GM12878 (cell line): Measurements from ENCODE around the gene HTR4. TPM values are rescaled to one million over a fixed set of nuclear protein-coding genes. Genes with fewer than 3 reads are reported as not detected.

Source experiments
- ATF7 ChIP-seq: fragments of 450-650 bp; IDR thresholded peaks from 2 replicates; pipeline ENCODE4 v1.6.1; 2016; ENCODE audit warnings: low read depth, mild to moderate bottlenecking
- BRCA1 ChIP-seq: IDR thresholded peaks from 2 replicates; pipeline ENCODE4 v1.6.1; 2011; ENCODE audit warnings: low read depth, low read length, improper control_type of control experiment
- E2F4 ChIP-seq: IDR thresholded peaks from 2 replicates; pipeline ENCODE4 v1.6.1; 2012; ENCODE audit warnings: low read depth, low read length, improper control_type of control experiment
- GABPA ChIP-seq: IDR thresholded peaks from 2 replicates; pipeline ENCODE4 v1.6.1; 2014; ENCODE audit warnings: antibody characterized with exemption, low read depth, mild to moderate bottlenecking, inconsistent platforms
- HDGF ChIP-seq: fragments of 450-650 bp; IDR thresholded peaks from 2 replicates; pipeline ENCODE4 v1.6.1; 2016; ENCODE audit warnings: antibody characterized with exemption
- NFIC ChIP-seq: IDR thresholded peaks from 2 replicates; pipeline ENCODE4 v1.6.1; 2012; ENCODE audit warnings: low read depth, mild to moderate bottlenecking, inconsistent platforms, low read length, moderate library complexity
- NFXL1 ChIP-seq: fragments of 450-650 bp; IDR thresholded peaks from 2 replicates; pipeline ENCODE4 v1.6.1; 2017; ENCODE audit warnings: antibody characterized with exemption, mild to moderate bottlenecking, borderline replicate concordance
- polyA plus RNA-seq, 11 experiments: library from polyadenylated mRNA; depleted of rRNA in 4 of 11; unstranded in 6 of 11; stranded (reverse) in 5 of 11; fragments of >200 nt; fragmentation: Nextera tagmentation in 4 of 11; fragmentation: Illumina TruSeq in 1 of 11; extraction: Ambion mirVana in 4 of 11; extraction: Trizol in 1 of 11; gene quantifications; 1 replicate in 1 of 11; 2 replicates in 10 of 11; pipeline versions ENCODE4 v1.2.1 to v1.2.3, GENCODE V29; 2011 to 2016; ENCODE audit warnings: inconsistent platforms in 2 of 11, missing spikeins in 2 of 11, low read depth in 1 of 11
- total RNA-seq, 4 experiments: library from RNA; depleted of rRNA in 3 of 4; stranded (reverse); fragments of >200 nt in 3 of 4; fragmentation: Illumina TruSeq in 1 of 4; extraction: Trizol in 1 of 4; gene quantifications; 2 replicates each; pipeline versions ENCODE4 v1.2.1 to v1.2.3, GENCODE V29; 2013 to 2021
- TF ChIP-seq, protein P1 (sequence below): fragments of 450-650 bp; IDR thresholded peaks from 2 replicates; pipeline ENCODE4 v1.6.1; 2017; ENCODE audit warnings: low read depth, mild to moderate bottlenecking, moderate library complexity
- TF ChIP-seq, protein P2 (sequence below): fragments of 450-650 bp; IDR thresholded peaks from 2 replicates; pipeline ENCODE4 v1.6.1; 2018; ENCODE audit warnings: borderline replicate concordance, mild to moderate bottlenecking; ENCODE audit not compliant: partially characterized antibody
- TF ChIP-seq, protein P3 (sequence below): fragments of 450-650 bp; conservative IDR thresholded peaks from 2 replicates; pipeline ENCODE4 v1.6.1; 2017; ENCODE audit warnings: mild to moderate bottlenecking, moderate library complexity

HTR4 gene
- total and polyA plus RNA-seq, 10 of the 15 experiments (the other 5 are each of a cell fraction or from before 2014, with no cell fraction given) = not detected

DNA sequence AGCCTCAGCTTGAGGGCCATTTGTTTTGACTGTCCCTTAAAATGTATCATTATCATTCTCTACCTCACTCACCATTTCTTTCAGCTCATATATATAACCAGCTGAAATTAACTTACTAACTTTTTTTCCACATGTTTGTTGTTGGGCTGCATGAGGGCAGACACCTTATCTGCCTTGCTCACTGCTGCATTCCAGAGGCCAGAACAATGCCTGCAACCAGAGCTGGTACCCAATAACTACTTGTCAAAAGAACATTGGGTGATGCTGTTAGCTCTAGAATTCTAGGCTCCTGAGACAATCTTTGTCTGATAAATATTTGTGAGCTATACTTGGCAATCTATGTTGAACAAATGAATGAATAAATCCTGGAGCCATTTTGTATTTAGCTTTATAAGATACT is 68.3 kb downstream of the HTR4 start (continued):
- no peak for TF ChIP-seq HDGF
- TF ChIP-seq, protein P1, sequence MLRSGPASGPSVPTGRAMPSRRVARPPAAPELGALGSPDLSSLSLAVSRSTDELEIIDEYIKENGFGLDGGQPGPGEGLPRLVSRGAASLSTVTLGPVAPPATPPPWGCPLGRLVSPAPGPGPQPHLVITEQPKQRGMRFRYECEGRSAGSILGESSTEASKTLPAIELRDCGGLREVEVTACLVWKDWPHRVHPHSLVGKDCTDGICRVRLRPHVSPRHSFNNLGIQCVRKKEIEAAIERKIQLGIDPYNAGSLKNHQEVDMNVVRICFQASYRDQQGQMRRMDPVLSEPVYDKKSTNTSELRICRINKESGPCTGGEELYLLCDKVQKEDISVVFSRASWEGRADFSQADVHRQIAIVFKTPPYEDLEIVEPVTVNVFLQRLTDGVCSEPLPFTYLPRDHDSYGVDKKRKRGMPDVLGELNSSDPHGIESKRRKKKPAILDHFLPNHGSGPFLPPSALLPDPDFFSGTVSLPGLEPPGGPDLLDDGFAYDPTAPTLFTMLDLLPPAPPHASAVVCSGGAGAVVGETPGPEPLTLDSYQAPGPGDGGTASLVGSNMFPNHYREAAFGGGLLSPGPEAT = no peak
- TF ChIP-seq NFIC = no peak
- TF ChIP-seq, protein P2, sequence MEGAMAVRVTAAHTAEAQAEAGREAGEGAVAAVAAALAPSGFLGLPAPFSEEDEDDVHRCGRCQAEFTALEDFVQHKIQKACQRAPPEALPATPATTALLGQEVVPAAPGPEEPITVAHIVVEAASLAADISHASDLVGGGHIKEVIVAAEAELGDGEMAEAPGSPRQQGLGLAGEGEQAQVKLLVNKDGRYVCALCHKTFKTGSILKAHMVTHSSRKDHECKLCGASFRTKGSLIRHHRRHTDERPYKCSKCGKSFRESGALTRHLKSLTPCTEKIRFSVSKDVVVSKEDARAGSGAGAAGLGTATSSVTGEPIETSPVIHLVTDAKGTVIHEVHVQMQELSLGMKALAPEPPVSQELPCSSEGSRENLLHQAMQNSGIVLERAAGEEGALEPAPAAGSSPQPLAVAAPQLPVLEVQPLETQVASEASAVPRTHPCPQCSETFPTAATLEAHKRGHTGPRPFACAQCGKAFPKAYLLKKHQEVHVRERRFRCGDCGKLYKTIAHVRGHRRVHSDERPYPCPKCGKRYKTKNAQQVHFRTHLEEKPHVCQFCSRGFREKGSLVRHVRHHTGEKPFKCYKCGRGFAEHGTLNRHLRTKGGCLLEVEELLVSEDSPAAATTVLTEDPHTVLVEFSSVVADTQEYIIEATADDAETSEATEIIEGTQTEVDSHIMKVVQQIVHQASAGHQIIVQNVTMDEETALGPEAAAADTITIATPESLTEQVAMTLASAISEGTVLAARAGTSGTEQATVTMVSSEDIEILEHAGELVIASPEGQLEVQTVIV = no peak
- no peak for TF ChIP-seq ATF7
- no peak for TF ChIP-seq BRCA1
- TF ChIP-seq NFXL1 = no peak
- no peak for TF ChIP-seq GABPA
- TF ChIP-seq, protein P3, sequence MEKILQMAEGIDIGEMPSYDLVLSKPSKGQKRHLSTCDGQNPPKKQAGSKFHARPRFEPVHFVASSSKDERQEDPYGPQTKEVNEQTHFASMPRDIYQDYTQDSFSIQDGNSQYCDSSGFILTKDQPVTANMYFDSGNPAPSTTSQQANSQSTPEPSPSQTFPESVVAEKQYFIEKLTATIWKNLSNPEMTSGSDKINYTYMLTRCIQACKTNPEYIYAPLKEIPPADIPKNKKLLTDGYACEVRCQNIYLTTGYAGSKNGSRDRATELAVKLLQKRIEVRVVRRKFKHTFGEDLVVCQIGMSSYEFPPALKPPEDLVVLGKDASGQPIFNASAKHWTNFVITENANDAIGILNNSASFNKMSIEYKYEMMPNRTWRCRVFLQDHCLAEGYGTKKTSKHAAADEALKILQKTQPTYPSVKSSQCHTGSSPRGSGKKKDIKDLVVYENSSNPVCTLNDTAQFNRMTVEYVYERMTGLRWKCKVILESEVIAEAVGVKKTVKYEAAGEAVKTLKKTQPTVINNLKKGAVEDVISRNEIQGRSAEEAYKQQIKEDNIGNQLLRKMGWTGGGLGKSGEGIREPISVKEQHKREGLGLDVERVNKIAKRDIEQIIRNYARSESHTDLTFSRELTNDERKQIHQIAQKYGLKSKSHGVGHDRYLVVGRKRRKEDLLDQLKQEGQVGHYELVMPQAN = no peak
- no peak for TF ChIP-seq E2F4
